Muscle layer of duodenum (tissue), 2 donors: ENCODE measurements around the gene PIEZO2.
"Not testable (repeated sequence)": the region's sequence is repeated elsewhere in the genome, so short reads cannot be mapped to it uniquely, and the experiment has no call there.

Experiments
- H3K27ac ChIP-seq: one replicate; pipeline ENCODE4 v1.7.0; 2013; ENCODE audit warnings: mild to moderate bottlenecking, low read length
- H3K27me3 ChIP-seq: one replicate; pipeline ENCODE4 v1.7.0; 2013; ENCODE audit warnings: low read depth, mild to moderate bottlenecking, control low read depth, low read length
- H3K36me3 ChIP-seq, 2 donors: one replicate each; pipeline ENCODE4 v1.7.0; 2013; ENCODE audit warnings: low read length in 2 of 2, control low read depth in 1 of 2, mild to moderate bottlenecking in 1 of 2; ENCODE audit not compliant: insufficient read depth in 2 of 2, control insufficient read depth in 1 of 2
- H3K4me1 ChIP-seq, 2 donors: one replicate each; pipeline ENCODE4 v1.7.0; 2013; ENCODE audit warnings: low read length in 2 of 2, mild to moderate bottlenecking in 2 of 2, control low read depth in 1 of 2, moderate library complexity in 1 of 2; ENCODE audit not compliant: insufficient read depth in 2 of 2, control insufficient read depth in 1 of 2
- H3K4me3 ChIP-seq, 2 donors: one replicate each; pipeline ENCODE4 v1.7.0; 2013; ENCODE audit warnings: low read length in 2 of 2, low read depth in 1 of 2, mild to moderate bottlenecking in 1 of 2
- H3K9me3 ChIP-seq, 2 donors: one replicate each; pipeline ENCODE4 v1.7.0; 2013; ENCODE audit warnings: low read length in 2 of 2, control low read depth in 1 of 2, mild to moderate bottlenecking in 1 of 2; ENCODE audit not compliant: control insufficient read depth in 1 of 2
- donor health status: healthy.

PIEZO2 gene

DNA sequence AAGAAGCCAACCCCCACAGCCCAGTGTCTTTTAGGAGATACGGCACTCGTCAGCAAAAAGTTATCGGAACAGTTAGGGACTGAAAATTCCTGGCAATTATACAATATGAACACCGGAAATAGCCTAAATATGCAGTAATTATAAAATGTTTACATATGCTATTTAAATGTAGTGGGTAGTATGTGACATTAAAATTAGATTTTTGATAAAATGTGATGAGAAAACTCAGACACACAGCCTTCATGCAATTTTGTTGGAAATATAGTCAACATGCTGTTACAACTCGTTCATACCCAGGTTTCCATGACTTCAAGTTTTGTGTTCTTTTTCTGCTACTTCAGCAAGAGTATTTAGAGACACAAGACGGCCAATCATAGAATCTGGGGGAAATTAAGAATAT, 229.1 kb downstream of the PIEZO2 start:
- not testable (repeated sequence) for H3K9me3 ChIP-seq, H3K4me3 ChIP-seq, H3K36me3 ChIP-seq, H3K4me1 ChIP-seq, H3K27me3 ChIP-seq, H3K27ac ChIP-seq

DNA sequence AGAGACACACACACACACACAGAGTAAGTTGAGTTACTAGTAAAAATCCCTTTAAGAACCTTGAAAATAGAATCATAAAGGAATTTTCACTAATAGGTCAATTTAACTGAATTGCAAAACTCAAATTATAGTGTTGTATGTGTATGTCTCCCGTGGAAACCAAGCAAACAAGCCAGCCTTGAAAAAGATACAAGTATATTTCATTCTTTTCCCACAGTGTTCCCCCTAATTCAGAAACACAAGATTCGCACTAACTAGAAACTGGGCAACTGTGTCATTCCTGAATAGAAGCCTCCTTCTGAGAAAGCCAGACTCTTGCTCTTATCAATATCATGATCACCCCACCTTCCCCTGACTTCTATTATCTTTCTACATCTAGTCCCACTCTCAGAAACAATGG, 229.5 kb downstream of the PIEZO2 start:
- Histone ChIP-seq H3K4me3 (no peak overlapping the region), H3K36me3 (no peaks in the 10 kb centered on the region), H3K9me3 (no peaks in the 10 kb centered on the region), H3K27ac (no peak overlapping the region), H3K4me1 (no peaks in the 10 kb centered on the region), H3K27me3 (no peaks in the 10 kb centered on the region)

DNA sequence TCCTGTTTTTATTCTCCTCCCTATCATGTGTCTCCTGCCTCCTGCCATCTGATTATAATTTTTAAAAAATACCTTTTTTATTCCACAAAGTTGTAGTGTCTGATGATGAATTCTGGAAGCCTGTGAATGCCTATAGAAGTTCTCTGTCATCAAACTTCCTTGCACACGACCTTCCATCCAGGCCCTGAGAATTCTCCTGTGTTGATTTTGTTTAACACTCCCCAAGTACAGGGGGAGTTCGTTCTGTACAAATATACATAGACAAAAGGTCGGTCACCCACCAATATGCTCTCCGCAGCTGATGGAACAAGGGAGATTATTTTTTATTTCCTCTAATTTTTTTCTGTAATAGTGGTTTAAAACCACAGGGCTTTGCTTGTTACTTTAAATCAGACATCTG, 232.5 kb downstream of the PIEZO2 start:
- H3K27ac ChIP-seq: no peak overlapping the region
- peaks cover 0 to 6% of the 10 kb centered on the region in 2 donors for H3K4me1 ChIP-seq
- no peaks in the 10 kb centered on the region for H3K9me3 ChIP-seq
- no peaks in the 10 kb centered on the region for H3K27me3 ChIP-seq
- no peak overlapping the region for H3K4me3 ChIP-seq
- no peaks in the 10 kb centered on the region for H3K36me3 ChIP-seq

DNA sequence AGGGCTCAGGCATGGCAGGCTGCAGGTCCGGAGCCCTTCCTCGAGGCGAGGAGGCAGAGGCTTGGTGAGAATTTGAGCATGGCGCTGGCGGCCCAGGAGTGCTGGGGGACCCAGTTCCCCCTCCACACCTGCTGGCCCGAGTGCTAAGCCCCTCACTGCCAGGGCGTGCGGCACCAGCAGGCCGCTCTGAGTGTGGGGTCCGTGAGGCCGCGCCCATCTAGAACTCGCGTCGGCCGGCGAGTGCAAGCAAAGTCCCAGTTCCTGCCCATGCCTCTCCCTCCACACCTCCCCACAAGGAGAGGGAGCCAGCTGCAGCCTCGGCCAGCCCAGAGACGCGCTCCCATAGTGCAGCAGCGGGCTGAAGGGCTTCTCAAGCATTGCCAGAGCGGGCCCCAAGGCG, 233.0 kb downstream of the PIEZO2 start:
- Histone ChIP-seq H3K4me3 (no peak overlapping the region), H3K4me1 (peaks cover 0 to 6% of the 10 kb centered on the region in 2 donors), H3K27ac (no peak overlapping the region), H3K27me3 (no peaks in the 10 kb centered on the region), H3K36me3 (no peaks in the 10 kb centered on the region), H3K9me3 (no peaks in the 10 kb centered on the region)

DNA sequence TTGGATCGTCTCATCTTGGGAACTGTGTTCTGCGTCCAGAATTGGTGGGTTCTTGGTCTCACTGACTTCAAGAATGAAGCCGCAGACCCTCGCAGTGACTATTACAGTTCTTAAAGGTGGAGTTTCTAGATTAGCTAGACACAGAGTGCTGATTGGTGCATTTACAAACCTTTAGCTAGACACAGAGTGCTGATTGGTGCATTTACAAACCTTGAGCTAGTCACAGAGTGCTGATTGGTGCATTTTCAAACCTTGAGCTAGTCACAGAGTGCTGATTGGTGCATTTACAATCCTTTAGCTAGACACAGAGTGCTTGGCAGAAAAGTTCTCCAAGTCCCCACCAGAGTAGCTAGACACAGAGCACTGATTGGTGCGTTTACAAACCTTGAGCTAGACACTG, 233.6 kb downstream of the PIEZO2 start:
- not testable (repeated sequence) for H3K27ac ChIP-seq, H3K36me3 ChIP-seq, H3K4me3 ChIP-seq, H3K27me3 ChIP-seq, H3K9me3 ChIP-seq, H3K4me1 ChIP-seq

DNA sequence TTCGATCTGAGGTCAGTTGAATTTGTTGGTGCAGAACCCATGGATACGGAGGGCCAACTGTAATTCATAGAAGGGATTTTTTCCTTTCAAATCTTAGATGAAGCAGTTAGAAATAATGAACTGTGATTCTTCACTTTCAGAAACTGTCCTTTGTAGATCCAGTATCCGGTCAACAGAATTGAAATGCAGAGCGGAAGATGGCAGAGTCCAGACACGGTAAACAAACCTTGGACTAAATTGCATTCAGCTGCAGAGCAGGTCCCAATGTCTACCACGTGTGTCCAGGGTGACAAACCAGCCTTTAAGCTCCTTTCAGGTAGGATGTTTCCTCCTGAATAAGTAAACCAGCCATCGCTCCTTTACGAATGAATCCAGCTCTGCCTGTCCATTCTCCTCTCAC, 234.8 kb downstream of the PIEZO2 start:
- H3K27ac ChIP-seq, H3K4me3 ChIP-seq, H3K36me3 ChIP-seq, H3K4me1 ChIP-seq, H3K27me3 ChIP-seq, H3K9me3 ChIP-seq: not testable (repeated sequence)

DNA sequence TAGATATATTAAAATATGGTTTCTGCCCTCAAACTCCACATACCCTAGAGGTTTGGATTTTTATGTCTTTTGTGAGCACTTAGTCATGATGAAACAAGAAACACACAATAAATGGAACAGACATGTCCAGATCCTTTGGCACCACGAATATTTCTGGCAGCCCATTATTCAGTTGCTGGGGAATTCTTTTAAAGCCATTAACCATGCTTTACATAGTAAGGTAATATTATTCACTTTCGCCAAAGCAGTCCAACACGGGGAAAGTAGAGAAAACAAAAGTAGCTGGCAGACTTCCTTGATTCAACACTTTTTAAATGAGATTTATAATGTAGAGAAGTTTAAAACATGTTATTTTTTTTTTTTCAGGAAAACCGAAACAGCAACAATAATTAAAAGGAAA, 235.4 kb downstream of the PIEZO2 start:
- no peak overlapping the region for H3K27ac ChIP-seq
- H3K27me3 ChIP-seq: no peaks in the 10 kb centered on the region
- no peaks in the 10 kb centered on the region for H3K9me3 ChIP-seq
- H3K4me3 ChIP-seq: no peak overlapping the region
- no peaks in the 10 kb centered on the region for H3K36me3 ChIP-seq
- H3K4me1 ChIP-seq: peaks cover 0 to 6% of the 10 kb centered on the region in 2 donors

DNA sequence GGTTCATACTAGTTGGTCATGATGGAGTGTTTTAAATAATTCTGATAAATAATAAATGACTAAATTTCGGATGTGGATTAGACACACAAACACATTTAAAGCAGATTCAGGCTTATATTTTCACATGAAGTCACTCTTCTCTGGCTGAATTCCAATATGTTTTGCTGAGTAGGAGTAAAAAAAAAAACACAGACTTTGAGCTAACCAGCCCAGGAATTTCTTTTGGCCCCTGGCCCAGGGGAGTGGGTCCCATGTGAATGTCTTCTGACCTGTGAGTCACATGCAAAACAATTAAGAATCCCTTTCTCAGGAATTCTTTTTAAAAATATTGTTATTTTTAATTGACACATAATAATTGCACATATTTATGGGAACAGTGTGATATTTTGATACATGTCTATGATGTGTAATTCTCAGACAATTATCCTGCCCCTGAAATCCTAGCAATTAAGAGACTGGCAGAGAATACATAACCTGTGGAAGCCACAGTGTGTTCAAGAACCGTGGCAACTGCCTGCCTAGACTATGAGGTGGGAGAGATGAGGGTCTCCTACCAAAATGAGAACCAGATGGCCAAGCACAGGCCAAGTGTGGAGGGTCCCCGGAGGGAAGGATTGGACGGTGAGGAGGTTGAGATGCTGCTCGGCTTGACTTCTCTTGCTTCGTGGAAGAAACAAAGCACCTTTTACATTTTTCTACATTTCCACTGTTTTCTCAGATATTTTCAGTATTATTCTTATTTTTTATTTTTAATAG, 236.4 kb downstream of the PIEZO2 start:
- H3K36me3 ChIP-seq: no peaks in the 10 kb centered on the region
- no peaks in the 10 kb centered on the region for H3K9me3 ChIP-seq
- no peak overlapping the region for H3K27ac ChIP-seq
- no peak overlapping the region for H3K4me3 ChIP-seq
- peaks cover 0 to 6% of the 10 kb centered on the region in 2 donors for H3K4me1 ChIP-seq
- no peaks in the 10 kb centered on the region for H3K27me3 ChIP-seq

DNA sequence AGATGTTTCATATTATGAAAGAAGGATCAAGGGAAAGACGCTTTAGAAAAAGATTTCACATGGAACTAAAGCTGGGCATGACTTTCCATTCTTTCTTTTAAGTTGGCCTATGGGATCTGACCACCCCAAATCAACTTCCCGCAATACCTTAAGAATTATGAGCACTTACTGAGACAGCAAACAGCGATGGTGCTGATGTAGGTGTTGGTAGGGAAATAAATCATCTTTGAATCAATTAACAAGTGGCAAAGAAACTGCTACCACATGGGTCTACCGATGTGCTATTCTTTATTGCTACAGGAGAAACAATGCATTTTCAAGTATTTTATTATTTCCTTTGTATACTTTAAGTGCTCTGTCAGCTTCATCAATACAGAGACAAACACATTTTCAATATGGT, 239.6 kb downstream of the PIEZO2 start:
- Histone ChIP-seq H3K27me3 (no peaks in the 10 kb centered on the region), H3K4me1 (peaks cover 0 to 6% of the 10 kb centered on the region in 2 donors), H3K9me3 (no peaks in the 10 kb centered on the region), H3K27ac (no peak overlapping the region), H3K4me3 (no peak overlapping the region), H3K36me3 (no peaks in the 10 kb centered on the region)

DNA sequence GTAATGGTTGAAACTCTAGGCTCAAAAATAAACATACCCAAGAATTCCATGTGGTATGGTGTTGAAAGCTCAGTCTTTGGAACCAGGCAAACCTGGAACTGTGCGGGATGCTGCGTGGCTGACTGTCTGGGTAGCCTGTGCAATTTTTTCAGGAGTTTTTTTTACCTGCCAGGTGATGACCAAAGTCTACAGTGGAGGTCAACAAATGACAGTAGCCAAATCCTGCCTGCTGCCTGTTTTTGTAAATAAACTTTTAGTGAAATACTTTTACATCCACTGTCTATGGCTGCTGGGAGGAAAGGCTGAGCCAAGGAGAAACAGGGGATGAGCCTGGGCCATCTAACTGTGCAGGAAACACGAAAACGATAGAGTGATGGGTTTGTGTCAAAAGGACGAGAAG, 240.6 kb downstream of the PIEZO2 start:
- Histone ChIP-seq H3K4me3 (no peak overlapping the region), H3K9me3 (no peaks in the 10 kb centered on the region), H3K27me3 (no peaks in the 10 kb centered on the region), H3K36me3 (no peaks in the 10 kb centered on the region), H3K27ac (no peak overlapping the region), H3K4me1 (peaks cover 0 to 2% of the 10 kb centered on the region in 2 donors)

DNA sequence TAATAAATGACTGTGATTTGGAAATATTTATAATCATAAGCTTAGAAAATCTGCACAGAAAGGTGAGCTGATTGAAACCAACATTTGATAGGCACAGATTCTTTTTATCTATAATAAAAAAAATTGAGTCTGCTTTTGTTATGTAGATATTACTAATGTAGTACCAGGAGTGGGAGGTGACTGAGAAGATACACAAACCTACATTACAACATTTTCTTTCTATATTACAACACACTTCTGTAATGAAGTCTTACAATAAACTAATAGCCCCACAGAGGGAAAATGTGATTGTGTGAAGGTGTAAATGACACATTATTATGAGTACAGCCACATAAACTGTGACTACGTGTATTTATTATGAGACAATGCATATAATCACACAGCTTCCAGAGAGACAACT, 241.6 kb downstream of the PIEZO2 start:
- Histone ChIP-seq H3K4me3 (no peak overlapping the region), H3K27me3 (no peaks in the 10 kb centered on the region), H3K9me3 (no peaks in the 10 kb centered on the region), H3K27ac (no peak overlapping the region), H3K36me3 (no peaks in the 10 kb centered on the region), H3K4me1 (peaks cover 0 to under 1% of the 10 kb centered on the region in 2 donors)

DNA sequence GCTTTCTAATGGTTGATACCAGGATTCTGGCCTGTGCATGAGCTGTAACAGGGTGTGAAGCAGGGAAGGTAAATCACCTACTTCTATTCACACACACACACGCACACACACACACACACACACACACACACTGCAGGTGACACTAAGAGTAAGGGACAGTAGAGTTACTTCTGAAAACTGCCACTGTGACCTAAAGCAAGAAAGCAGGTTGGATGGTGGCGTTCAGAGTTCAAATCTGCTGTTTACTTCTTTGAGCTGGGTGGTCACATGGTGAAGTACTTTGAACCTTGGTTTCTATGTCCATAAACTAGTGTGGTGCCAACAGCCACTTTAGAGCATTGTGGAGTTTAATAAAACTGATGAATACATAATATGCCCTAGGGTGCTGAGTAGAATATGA, 248.0 kb downstream of the PIEZO2 start:
- Histone ChIP-seq H3K4me3 (no peak overlapping the region), H3K27ac (no peak overlapping the region), H3K27me3 (no peaks in the 10 kb centered on the region), H3K4me1 (no peaks in the 10 kb centered on the region), H3K9me3 (no peaks in the 10 kb centered on the region), H3K36me3 (no peaks in the 10 kb centered on the region)
